GM18858 (cell line): ENCODE data around the gene PGA3.
"Not testable (repeated sequence)": the region's sequence is repeated elsewhere in the genome, so short reads cannot be mapped to it uniquely, and the experiment has no call there.

Source experiments
- ATAC-seq: cut with Tn5 transposase; IDR thresholded peaks from one replicate; pipeline ENCODE4 v1.9.1; 2021; ENCODE audit not compliant: unreplicated experiment

PGA3 gene

GRCh38 chr11:61248071-61248470, 44.8 kb downstream of the PGA3 start:
- ATAC-seq, result not testable (repeated sequence)

GRCh38 chr11:61249201-61249600, 45.9 kb downstream of the PGA3 start:
- not testable (repeated sequence) for ATAC-seq

GRCh38 chr11:61250796-61251765, 47.8 kb downstream of the PGA3 start:
- ATAC-seq, result not testable (repeated sequence)

- not testable (repeated sequence) for ATAC-seq
Measured at GRCh38 chr11:61252332-61252731, 49.0 kb downstream of the PGA3 start.

GRCh38 chr11:61254403-61255025, 51.2 kb downstream of the PGA3 start:
- no peak for ATAC-seq

GRCh38 chr11:61256710-61257482, 53.6 kb downstream of the PGA3 start:
- no peak for ATAC-seq

GRCh38 chr11:61258546-61258945, 55.2 kb downstream of the PGA3 start:
- ATAC-seq, result no peak

- ATAC-seq, result no peak
Measured at GRCh38 chr11:61259363-61259762, 56.0 kb downstream of the PGA3 start.
